ENCODE measurements around the gene S100A9.

DNA sequence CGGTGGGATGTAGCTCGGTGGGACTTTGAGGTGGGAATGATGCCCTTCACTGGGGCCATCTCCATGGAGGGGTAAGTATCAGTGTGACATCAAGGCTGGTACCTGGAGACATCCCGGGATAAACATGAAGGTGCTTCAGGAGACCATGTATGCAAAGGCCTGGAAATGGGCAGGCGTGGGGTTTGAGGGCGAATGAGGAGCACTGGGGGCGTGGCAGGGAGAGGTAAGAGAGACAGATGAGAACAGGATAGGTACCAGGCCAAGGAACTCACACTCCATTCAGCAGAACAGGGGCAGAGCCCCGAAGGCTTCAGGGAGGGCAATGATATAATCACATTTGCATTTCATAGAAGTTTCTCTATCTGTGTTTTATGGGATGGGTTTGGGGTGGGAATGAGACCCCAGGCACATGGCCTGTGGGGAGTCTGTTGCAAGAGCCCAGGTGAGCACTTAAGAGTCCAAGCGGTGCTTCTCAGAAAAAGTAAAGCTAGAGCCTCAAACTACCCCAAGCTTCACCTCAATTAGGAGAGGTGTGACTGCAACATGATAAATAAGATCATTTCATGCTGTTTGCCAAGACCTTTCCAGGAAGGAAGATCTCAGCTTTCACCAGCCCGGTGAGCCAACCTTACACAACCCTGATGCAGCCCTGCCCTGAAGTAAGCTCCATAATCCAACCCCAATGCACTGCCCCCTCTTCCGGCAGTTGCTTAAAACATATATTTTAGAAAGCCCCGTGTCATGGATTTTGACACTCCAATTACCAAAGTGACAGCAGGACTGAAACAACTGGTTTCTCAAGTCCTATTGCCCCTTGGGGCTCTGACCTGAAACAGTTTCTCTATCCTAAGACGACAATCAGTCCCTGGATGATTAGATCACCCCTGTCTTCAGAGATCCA lies 7.4 kb downstream of the S100A9 start:
- no peak for TF ChIP-seq EZH2phosphoT487 (IDR thresholded peaks at IDR 0.05; ENCODE audit: borderline replicate concordance, low read length)
- TF ChIP-seq, protein P1, sequence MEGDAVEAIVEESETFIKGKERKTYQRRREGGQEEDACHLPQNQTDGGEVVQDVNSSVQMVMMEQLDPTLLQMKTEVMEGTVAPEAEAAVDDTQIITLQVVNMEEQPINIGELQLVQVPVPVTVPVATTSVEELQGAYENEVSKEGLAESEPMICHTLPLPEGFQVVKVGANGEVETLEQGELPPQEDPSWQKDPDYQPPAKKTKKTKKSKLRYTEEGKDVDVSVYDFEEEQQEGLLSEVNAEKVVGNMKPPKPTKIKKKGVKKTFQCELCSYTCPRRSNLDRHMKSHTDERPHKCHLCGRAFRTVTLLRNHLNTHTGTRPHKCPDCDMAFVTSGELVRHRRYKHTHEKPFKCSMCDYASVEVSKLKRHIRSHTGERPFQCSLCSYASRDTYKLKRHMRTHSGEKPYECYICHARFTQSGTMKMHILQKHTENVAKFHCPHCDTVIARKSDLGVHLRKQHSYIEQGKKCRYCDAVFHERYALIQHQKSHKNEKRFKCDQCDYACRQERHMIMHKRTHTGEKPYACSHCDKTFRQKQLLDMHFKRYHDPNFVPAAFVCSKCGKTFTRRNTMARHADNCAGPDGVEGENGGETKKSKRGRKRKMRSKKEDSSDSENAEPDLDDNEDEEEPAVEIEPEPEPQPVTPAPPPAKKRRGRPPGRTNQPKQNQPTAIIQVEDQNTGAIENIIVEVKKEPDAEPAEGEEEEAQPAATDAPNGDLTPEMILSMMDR (IDR thresholded peaks at IDR 0.05; ENCODE audit: low read depth, low read length, poor library complexity, severe bottlenecking): no peak

Measured in DOHH2 (cell line).